SU-DHL-6 (cell line): ENCODE results near the gene NDUFA12.

Source experiments
- H2AFZ ChIP-seq: fragments of 200-600 bp; sonication (generic); 2 replicates; pipeline ENCODE4 v1.6.1; 2014; ENCODE audit warnings: low read depth, mild to moderate bottlenecking, moderate library complexity, mixed read lengths, antibody characterized with exemption, low read length; ENCODE audit not compliant: severe bottlenecking
- H3F3A ChIP-seq: fragments of 200-600 bp; shearing (Covaris generic); 2 replicates; pipeline ENCODE4 v1.6.0; 2016; ENCODE audit warnings: antibody characterized with exemption, mild to moderate bottlenecking; ENCODE audit not compliant: insufficient read depth
- H3K27ac ChIP-seq: fragments of 200-600 bp; sonication (generic); 2 replicates; pipeline ENCODE4 v1.5.1; 2016; ENCODE audit warnings: low read depth, mild to moderate bottlenecking, low read length, moderate library complexity, mixed read lengths
- H3K27me3 ChIP-seq: fragments of 200-600 bp; sonication (generic), shearing (Covaris generic); 2 replicates; pipeline ENCODE4 v1.6.0; 2014; ENCODE audit warnings: mild to moderate bottlenecking, low read length
- H3K36me3 ChIP-seq: fragments of 200-600 bp; sonication (generic); 2 replicates; pipeline ENCODE4 v1.6.1; 2014; ENCODE audit warnings: mild to moderate bottlenecking, low read length, mixed read lengths
- H3K4me2 ChIP-seq: fragments of 300-600, 200-600 bp; shearing (Covaris generic), sonication (generic); 2 replicates; pipeline ENCODE4 v1.6.0; 2014; ENCODE audit warnings: low read length, low read depth, mild to moderate bottlenecking; ENCODE audit not compliant: poor library complexity, severe bottlenecking
- H3K4me3 ChIP-seq: fragments of 200-600 bp; sonication (generic); 2 replicates; pipeline ENCODE4 v1.5.1; 2014; ENCODE audit warnings: antibody characterized with exemption, low read length, mild to moderate bottlenecking, mixed read lengths; ENCODE audit not compliant: insufficient read depth, poor library complexity, severe bottlenecking
- H3K79me2 ChIP-seq: fragments of 200-600 bp; sonication (generic); 2 replicates; pipeline ENCODE4 v1.6.1; 2014; ENCODE audit warnings: mild to moderate bottlenecking, low read length, moderate library complexity; ENCODE audit not compliant: insufficient read depth
- H3K9ac ChIP-seq: fragments of 200-600 bp; sonication (generic); 2 replicates; pipeline ENCODE4 v1.7.0; 2014; ENCODE audit warnings: mild to moderate bottlenecking, low read length
- H3K9me2 ChIP-seq: fragments of 200-600 bp; sonication (generic); replicated peaks from 2 replicates; pipeline ENCODE4 v1.6.1; 2014; ENCODE audit warnings: low read length; ENCODE audit not compliant: insufficient read depth
- H3K9me3 ChIP-seq: fragments of 200-600 bp; sonication (generic); 2 replicates; pipeline ENCODE4 v1.6.1; 2014; ENCODE audit warnings: low read length, mixed read lengths; ENCODE audit not compliant: insufficient read depth
- H4K20me1 ChIP-seq: fragments of 200-600 bp; sonication (generic); 2 replicates; pipeline ENCODE4 v1.6.1; 2014; ENCODE audit warnings: low read depth, mild to moderate bottlenecking, antibody characterized with exemption, low read length, moderate library complexity, mixed read lengths
- CTCF ChIP-seq: fragments of 200-600 bp; sonication (generic); IDR thresholded peaks from one replicate; pipeline ENCODE4 v1.5.1; 2017; ENCODE audit warnings: antibody characterized with exemption, mild to moderate bottlenecking, low read length, moderate library complexity; ENCODE audit not compliant: insufficient read depth, poor library complexity, severe bottlenecking
- EZH2phosphoT487 ChIP-seq: fragments of 200-600 bp; sonication (generic), shearing (Covaris generic); conservative IDR thresholded peaks from 2 replicates; pipeline ENCODE4 v1.6.1; 2018; ENCODE audit warnings: mild to moderate bottlenecking, antibody characterized with exemption, low read length, moderate library complexity, mixed read lengths

Gene NDUFA12

GRCh38 chr12:94954029-94954685 lies 49.3 kb downstream of the NDUFA12 start:
- no peak overlapping the region for H2AFZ ChIP-seq
- no peaks in the 10 kb centered on the region for H3K36me3 ChIP-seq
- H3K9me2 ChIP-seq = no peaks in the 10 kb centered on the region
- H3F3A ChIP-seq = no peaks in the 10 kb centered on the region
- H3K9ac ChIP-seq = no peak overlapping the region
- no peak overlapping the region for H3K4me3 ChIP-seq
- no peaks in the 10 kb centered on the region for H3K9me3 ChIP-seq
- no peaks in the 10 kb centered on the region for H3K27me3 ChIP-seq
- no peak overlapping the region for H3K4me2 ChIP-seq
- no peak overlapping the region for H3K27ac ChIP-seq
- no peaks in the 10 kb centered on the region for H3K79me2 ChIP-seq
- no peaks in the 10 kb centered on the region for H4K20me1 ChIP-seq
- TF ChIP-seq CTCF (no peak), EZH2phosphoT487 (no peak)

- Histone ChIP-seq H3K4me2 (no peak overlapping the region), H3K27ac (no peak overlapping the region), H3K27me3 (no peaks in the 10 kb centered on the region), H3K79me2 (no peaks in the 10 kb centered on the region), H3K9ac (no peak overlapping the region), H3K4me3 (no peak overlapping the region), H2AFZ (no peak overlapping the region), H4K20me1 (no peaks in the 10 kb centered on the region), H3K9me2 (no peaks in the 10 kb centered on the region), H3K36me3 (no peaks in the 10 kb centered on the region), H3K9me3 (no peaks in the 10 kb centered on the region), H3F3A (no peaks in the 10 kb centered on the region)
- no peak for TF ChIP-seq EZH2phosphoT487
- TF ChIP-seq CTCF = no peak
These were observed 51.2 kb downstream of the NDUFA12 start for GRCh38 chr12:94952325-94952724.

GRCh38 chr12:94951071-94951934 lies 52.2 kb downstream of the NDUFA12 start:
- no peaks in the 10 kb centered on the region for H3K36me3 ChIP-seq

More at GRCh38 chr12:94951071-94951934, 52.2 kb downstream of the NDUFA12 start:
- Histone ChIP-seq H3K9me3 (no peaks in the 10 kb centered on the region), H3K9ac (no peak overlapping the region), H3F3A (no peaks in the 10 kb centered on the region), H4K20me1 (no peaks in the 10 kb centered on the region), H3K79me2 (no peaks in the 10 kb centered on the region), H3K4me2 (no peak overlapping the region), H3K4me3 (no peak overlapping the region), H3K27me3 (no peaks in the 10 kb centered on the region), H3K27ac (no peak overlapping the region), H3K9me2 (no peaks in the 10 kb centered on the region), H2AFZ (no peak overlapping the region)
- no peak for TF ChIP-seq EZH2phosphoT487
- no peak for TF ChIP-seq CTCF
